Measurements from ENCODE around the gene NADSYN1.

The NADSYN1 gene

GRCh38 chr11:71543866-71544265 lies 90.9 kb downstream of the NADSYN1 start:
- no peaks in the 10 kb centered on the region for H3K36me3 ChIP-seq (ENCODE audit: control insufficient read depth, insufficient read depth, low read length)
- H3K27me3 ChIP-seq (replicated peaks; ENCODE audit: control insufficient read depth, insufficient read depth, low read length) = peaks cover under 1% of the 10 kb centered on the region; the same call in 1 of the 2 replicates
- H3K4me3 ChIP-seq (replicated peaks; ENCODE audit: low read depth, low read length) = no peak overlapping the region
- TF ChIP-seq CTCF (IDR thresholded peaks at IDR 0.05; ENCODE audit: insufficient read depth, low read length, poor library complexity, severe bottlenecking) = no peak
- DNase-seq (ENCODE audit: extremely low read depth, insufficient read length) = no peak

GRCh38 chr11:71544525-71545214 lies 91.7 kb downstream of the NADSYN1 start:
- no peak overlapping the region for H3K4me3 ChIP-seq (replicated peaks; ENCODE audit: low read depth, low read length)
- H3K27me3 ChIP-seq (replicated peaks; ENCODE audit: control insufficient read depth, insufficient read depth, low read length) = peaks cover 1% of the 10 kb centered on the region; the same call in 1 of the 2 replicates
- DNase-seq (ENCODE audit: extremely low read depth, insufficient read length) = no peak
- no peak for TF ChIP-seq CTCF (IDR thresholded peaks at IDR 0.05; ENCODE audit: insufficient read depth, low read length, poor library complexity, severe bottlenecking)
- H3K36me3 ChIP-seq (ENCODE audit: control insufficient read depth, insufficient read depth, low read length) = no peaks in the 10 kb centered on the region

- no peak for DNase-seq (ENCODE audit: extremely low read depth, insufficient read length)
- TF ChIP-seq CTCF (IDR thresholded peaks at IDR 0.05; ENCODE audit: insufficient read depth, low read length, poor library complexity, severe bottlenecking) = no peak
- Histone ChIP-seq H3K27me3 (replicated peaks; ENCODE audit: control insufficient read depth, insufficient read depth, low read length) (peaks cover 1% of the 10 kb centered on the region; the same call in 1 of the 2 replicates), H3K4me3 (replicated peaks; ENCODE audit: low read depth, low read length) (no peak overlapping the region), H3K36me3 (ENCODE audit: control insufficient read depth, insufficient read depth, low read length) (no peaks in the 10 kb centered on the region)
These were observed 92.5 kb downstream of the NADSYN1 start for GRCh38 chr11:71545405-71545966.

GRCh38 chr11:71548120-71548519 lies 95.1 kb downstream of the NADSYN1 start, which contains the start of gene KRTAP5-9:
Gene KRTAP5-9 (plus strand): TSS chr11:71548420. CDS start chr11:71548658, 238 bp downstream.
- TF ChIP-seq CTCF (IDR thresholded peaks at IDR 0.05; ENCODE audit: insufficient read depth, low read length, poor library complexity, severe bottlenecking) = no peak
- peaks cover 1% of the 10 kb centered on the region; the same call in 1 of the 2 replicates for H3K27me3 ChIP-seq (replicated peaks; ENCODE audit: control insufficient read depth, insufficient read depth, low read length)
- H3K36me3 ChIP-seq (ENCODE audit: control insufficient read depth, insufficient read depth, low read length) = no peaks in the 10 kb centered on the region
- no peak for DNase-seq (ENCODE audit: extremely low read depth, insufficient read length)
- H3K4me3 ChIP-seq (replicated peaks; ENCODE audit: low read depth, low read length) = no peak within 1 kb of the TSS

GRCh38 chr11:71548716-71549151 lies 95.7 kb downstream of the NADSYN1 start:
- Histone ChIP-seq H3K27me3 (replicated peaks; ENCODE audit: control insufficient read depth, insufficient read depth, low read length) (peaks cover 1% of the 10 kb centered on the region; the same call in 1 of the 2 replicates), H3K36me3 (ENCODE audit: control insufficient read depth, insufficient read depth, low read length) (no peaks in the 10 kb centered on the region), H3K4me3 (replicated peaks; ENCODE audit: low read depth, low read length) (no peak overlapping the region)
- no peak for DNase-seq (ENCODE audit: extremely low read depth, insufficient read length)
- TF ChIP-seq CTCF (IDR thresholded peaks at IDR 0.05; ENCODE audit: insufficient read depth, low read length, poor library complexity, severe bottlenecking) = no peak

All from GM06990 (cell line).